Ovary (tissue), 9 donors: ENCODE measurements around the gene COG3. TPM values are rescaled to one million over a fixed set of nuclear protein-coding genes. Genes with fewer than 3 reads are reported as not detected.

ENCODE experiments used
- DNase-seq, 5 donors: peaks; one replicate each; pipeline ENCODE4 v3.0.0-alpha.2; 2019 to 2020
- H3K27ac ChIP-seq, 2 donors: fragments of 200-600 bp; one replicate each; pipeline versions ENCODE4 v1.5.1 to v1.8.0; 2019 to 2022
- H3K27me3 ChIP-seq: fragments of 200-600 bp; one replicate; pipeline ENCODE4 v1.8.0; 2022
- H3K36me3 ChIP-seq: fragments of 200-600 bp; sonication (generic); one replicate; pipeline ENCODE4 v1.5.1; 2019
- H3K4me1 ChIP-seq: one replicate; pipeline ENCODE4 v1.8.1; 2013; ENCODE audit warnings: mild to moderate bottlenecking, moderate library complexity; ENCODE audit not compliant: insufficient read depth
- H3K4me3 ChIP-seq: fragments of 200-600 bp; sonication (generic); one replicate; pipeline ENCODE4 v1.5.1; 2017
- H3K9me3 ChIP-seq, 2 donors: fragments of 200-600 bp in 1 of 2; sonication (generic) in 1 of 2; one replicate each; pipeline versions ENCODE4 v1.5.1 to v1.8.1; 2013 to 2019; ENCODE audit warnings: mild to moderate bottlenecking in 1 of 2, moderate library complexity in 1 of 2
- CTCF ChIP-seq, 3 donors: fragments of 450-650 bp in 2 of 3; fragments of 200-600 bp in 1 of 3; IDR thresholded peaks; one replicate each; pipeline versions ENCODE4 v1.5.1 to v1.8.0; 2016 to 2022; ENCODE audit warnings: antibody characterized with exemption in 3 of 3, mild to moderate bottlenecking in 1 of 3
- EP300 ChIP-seq: sonication (generic); formaldehyde crosslinking; IDR thresholded peaks from one replicate; pipeline ENCODE4 v1.6.1; 2017; ENCODE audit warnings: antibody characterized with exemption
- POLR2A ChIP-seq: fragments of 450-650 bp; IDR thresholded peaks from one replicate; pipeline ENCODE4 v1.6.1; 2017; ENCODE audit warnings: antibody characterized with exemption, mild to moderate bottlenecking, moderate library complexity
- WGBS, 3 donors: extraction: QIAGEN DNeasy Blood & Tissue Kit in 1 of 3; methylation state at CpG; one replicate each; pipeline versions ENCODE4 v1.1.5 to v1.1.7; 2013 to 2017; 5-methylcytosine and 5-hydroxymethylcytosine counted together
- intact Hi-C, 4 donors: fragments of 100-400 bp; cut with DNase I; formaldehyde crosslinking; loops; one replicate each; pipeline versions ENCODE4 v1.11.0 to v1.15.1; 2022 to 2023
- polyA plus RNA-seq, 2 donors: library from polyadenylated mRNA; stranded (reverse); fragments of 200-250 nt in 1 of 2; fragments of 350-450 nt in 1 of 2; fragmentation: Illumina TruSeq in 1 of 2; extraction: RNeasy Lipid Tissue Mini Kit (QIAGEN cat#74804) in 1 of 2; gene quantifications; one replicate each; pipeline ENCODE4 v1.2.3, GENCODE V29; 2013 to 2014
- total RNA-seq, 7 donors: library from RNA; depleted of rRNA in 2 of 7; stranded (reverse); fragments of >200 nt in 2 of 7; fragmentation: NEBNext Ultra II Directional in 3 of 7; extraction: Animal tissue kit (Norgen Biotek cat#: 25700) in 3 of 7; gene quantifications; one replicate each; pipeline versions ENCODE4 v1.1.0 to v1.2.4, GENCODE V29; 2016 to 2023
- donor health status: DM: no; HTN: no; CAD: no; lungs with moderate emphysema.
- donor health status: DM: no; HTN: no; CAD: no.
- donor health status: Bipolar disorder and iron deficiency.
- donor health status: DM: yes; HTN: yes; CAD: no.
- donor health status: DM: no; HTN: no; CAD: no.
- donor health status: DM: yes; HTN: yes; CAD: no.

Gene COG3
- total and polyA plus RNA-seq, 9 donors: 17.1 to 37.3 (median 26.9) TPM

DNA sequence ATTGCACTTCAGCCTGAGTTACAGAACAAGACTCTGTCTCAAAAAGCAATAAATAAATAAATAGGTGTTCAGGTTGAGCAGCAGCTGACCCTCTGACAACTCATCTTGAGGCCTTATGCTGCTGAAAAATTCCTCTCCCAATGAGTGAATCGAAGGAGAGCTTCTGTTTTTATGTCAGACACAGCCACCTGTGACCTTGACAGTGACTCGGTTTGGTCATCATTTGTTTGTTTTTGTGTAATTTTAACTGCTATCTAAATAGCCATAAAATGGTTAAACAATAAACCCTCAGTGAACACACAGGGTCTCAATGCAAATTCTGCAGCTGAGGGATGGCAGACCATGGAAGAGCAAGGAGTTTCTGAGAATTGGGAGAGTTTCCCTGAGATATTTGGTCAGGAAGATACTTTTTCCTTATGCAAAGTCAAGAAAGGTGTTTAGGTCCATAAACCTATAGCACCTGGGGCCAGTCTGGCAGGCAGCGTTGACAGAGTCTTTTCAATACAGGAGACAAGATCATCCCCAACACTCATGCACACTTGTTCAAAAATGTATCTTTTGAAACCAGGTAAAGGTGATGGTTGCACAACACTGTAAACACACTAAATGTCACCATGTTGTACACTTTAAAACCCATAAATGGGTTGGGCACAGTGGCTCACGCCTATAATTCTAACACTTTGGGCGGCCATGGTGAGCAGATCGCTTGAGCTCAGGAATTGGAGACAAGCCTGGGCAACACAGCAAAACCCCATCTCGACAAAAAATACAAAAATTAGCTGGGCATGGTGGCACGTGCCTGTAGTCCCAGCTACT is 30.0 kb upstream of the COG3 start:
- intact Hi-C loops: no loop called here
- Histone ChIP-seq H3K36me3 (no peaks in the 10 kb centered on the region), H3K9me3 (no peaks in the 10 kb centered on the region), H3K4me3 (no peak overlapping the region), H3K27ac (no peak overlapping the region), H3K4me1 (no peaks in the 10 kb centered on the region), H3K27me3 (no peaks in the 10 kb centered on the region)
- no peak for DNase-seq
- no peak for TF ChIP-seq CTCF (IDR thresholded peaks at IDR 0.05)
- 80 to 86% (median 83%) methylated on average over 8 of the region's 8 CpGs for WGBS, 3 donors

DNA sequence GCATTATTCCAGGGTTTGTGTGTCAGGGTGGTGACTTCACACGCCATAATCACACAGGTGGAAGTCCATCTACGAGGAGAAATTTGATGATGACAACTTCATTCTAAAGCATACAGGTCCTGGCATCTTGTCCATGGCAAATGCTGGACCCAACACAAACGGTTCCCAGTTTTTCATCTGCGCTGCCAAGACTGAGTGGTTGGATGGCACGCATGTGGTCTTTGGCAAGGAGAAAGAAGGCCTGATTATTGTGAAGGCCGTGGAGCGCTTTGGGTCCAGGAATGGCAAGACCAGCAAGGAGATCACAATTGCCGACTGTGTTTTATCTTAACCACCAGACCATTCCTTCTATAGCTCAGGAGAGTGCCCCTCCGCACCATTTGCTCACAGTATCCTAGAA is 28.4 kb upstream of the COG3 start:
- Histone ChIP-seq H3K4me3 (no peak overlapping the region), H3K27me3 (no peaks in the 10 kb centered on the region), H3K27ac (no peak overlapping the region), H3K9me3 (no peaks in the 10 kb centered on the region), H3K36me3 (no peaks in the 10 kb centered on the region), H3K4me1 (peaks cover 3% of the 10 kb centered on the region)
- intact Hi-C loops: no loop called here
- WGBS, 3 donors: 91 to 97% (median 93%) methylated on average over 9 of the region's 9 CpGs
- no peak for TF ChIP-seq POLR2A
- no peak for TF ChIP-seq EP300
- TF ChIP-seq CTCF (IDR thresholded peaks at IDR 0.05): no peak
- DNase-seq: no peak

GRCh38 chr13:45436953-45437352 is 27.8 kb upstream of the COG3 start:
- Histone ChIP-seq H3K27ac (no peak overlapping the region), H3K4me3 (no peak overlapping the region), H3K9me3 (no peaks in the 10 kb centered on the region), H3K4me1 (peaks cover 4% of the 10 kb centered on the region), H3K27me3 (no peaks in the 10 kb centered on the region), H3K36me3 (no peaks in the 10 kb centered on the region)
- TF ChIP-seq POLR2A: no peak
- TF ChIP-seq CTCF (IDR thresholded peaks at IDR 0.05): no peak
- no peak for TF ChIP-seq EP300
- 91 to 96% (median 93%) methylated on average over 4 of the region's 4 CpGs for WGBS, 3 donors
- DNase-seq: no peak
- intact Hi-C loops: no loop called here

GRCh38 chr13:45437947-45438346 is 26.8 kb upstream of the COG3 start:
- WGBS, 3 donors: 79 to 89% (median 85%) methylated on average over 4 of the region's 4 CpGs
- DNase-seq: no peak
- H3K4me3 ChIP-seq: no peak overlapping the region
- no peak for TF ChIP-seq EP300
- no peak for TF ChIP-seq POLR2A
- no peak for TF ChIP-seq CTCF (IDR thresholded peaks at IDR 0.05)
- H3K27ac ChIP-seq: no peak overlapping the region
- no peaks in the 10 kb centered on the region for H3K27me3 ChIP-seq
- intact Hi-C loops: no loop called here
- no peaks in the 10 kb centered on the region for H3K9me3 ChIP-seq
- peaks cover 4% of the 10 kb centered on the region for H3K4me1 ChIP-seq
- no peaks in the 10 kb centered on the region for H3K36me3 ChIP-seq
